K562 (cell line): ENCODE measurements around the gene SPOCD1.

Experiments used
- CBX1 ChIP-seq: sonication (generic); IDR thresholded peaks from 2 replicates; pipeline ENCODE4 v1.6.1; 2016; ENCODE audit warnings: antibody characterized with exemption, low read depth, mild to moderate bottlenecking
- CC2D1A ChIP-seq: fragments of 450-650 bp; IDR thresholded peaks from 2 replicates; pipeline ENCODE4 v1.6.1; 2017; ENCODE audit warnings: mild to moderate bottlenecking
- LCOR ChIP-seq: sonication (generic); formaldehyde crosslinking; IDR thresholded peaks from 2 replicates; pipeline ENCODE4 v1.8.0; 2022; ENCODE audit warnings: mild to moderate bottlenecking, missing genetic modification reagents
- SRF ChIP-seq, 2 experiments: fragments of 250-450, 450-650 bp in 1 of 2; sonication (Bioruptor Pico) in 1 of 2; sonication (generic) in 1 of 2; formaldehyde crosslinking; IDR thresholded peaks; 2 replicates each; pipeline versions ENCODE4 v1.5.0 to v1.5.1; 2020 to 2022; ENCODE audit warnings: mild to moderate bottlenecking in 1 of 2, missing genetic modification reagents in 1 of 2
- SRSF1 ChIP-seq: fragments of 200-400 bp; formaldehyde crosslinking; IDR thresholded peaks from 2 replicates; pipeline ENCODE4 v1.6.1; 2017; ENCODE audit warnings: mild to moderate bottlenecking, low read depth, low read length, moderate library complexity
- SRSF9 ChIP-seq: fragments of 200-400 bp; formaldehyde crosslinking; IDR thresholded peaks from 2 replicates; pipeline ENCODE4 v1.6.1; 2017; ENCODE audit warnings: low read depth, low read length, borderline replicate concordance
- TOE1 ChIP-seq, 2 experiments: fragments of 450-650 bp in 1 of 2; sonication (generic) in 1 of 2; formaldehyde crosslinking in 1 of 2; IDR thresholded peaks; 2 replicates each; pipeline versions ENCODE4 v1.7.1 to v1.8.0; 2016 to 2022; ENCODE audit warnings: borderline replicate concordance in 2 of 2, mild to moderate bottlenecking in 2 of 2, antibody characterized with exemption in 1 of 2, inconsistent platforms in 1 of 2, low read depth in 1 of 2, missing genetic modification reagents in 1 of 2, moderate library complexity in 1 of 2
- ZBED1 ChIP-seq: IDR thresholded peaks from 2 replicates; pipeline ENCODE4 v1.6.1; 2014
- ZNF384 ChIP-seq: IDR thresholded peaks from 2 replicates; pipeline ENCODE4 v1.6.1; 2012; ENCODE audit warnings: low read depth, low read length, improper control_type of control experiment
- TF ChIP-seq, protein P1 (sequence below): sonication (generic); formaldehyde crosslinking; IDR thresholded peaks from 2 replicates; pipeline ENCODE4 v1.8.1; 2022; ENCODE audit warnings: missing genetic modification reagents
- TF ChIP-seq, protein P2 (sequence below), 3 experiments: IDR thresholded peaks in 2 of 3; conservative IDR thresholded peaks in 1 of 3; 2 replicates each; pipeline ENCODE4 v1.5.1; 2011 to 2012; ENCODE audit warnings: low read length in 3 of 3, mild to moderate bottlenecking in 3 of 3, control low read depth in 2 of 3, improper control_type of control experiment in 1 of 3, inconsistent platforms in 1 of 3, low read depth in 1 of 3, mixed read lengths in 1 of 3, moderate library complexity in 1 of 3; ENCODE audit not compliant: insufficient read depth in 2 of 3
- TF ChIP-seq, protein P3 (sequence below): sonication (generic); formaldehyde crosslinking; IDR thresholded peaks from 2 replicates; pipeline ENCODE4 v1.8.0; 2022; ENCODE audit warnings: mild to moderate bottlenecking, missing genetic modification reagents

DNA sequence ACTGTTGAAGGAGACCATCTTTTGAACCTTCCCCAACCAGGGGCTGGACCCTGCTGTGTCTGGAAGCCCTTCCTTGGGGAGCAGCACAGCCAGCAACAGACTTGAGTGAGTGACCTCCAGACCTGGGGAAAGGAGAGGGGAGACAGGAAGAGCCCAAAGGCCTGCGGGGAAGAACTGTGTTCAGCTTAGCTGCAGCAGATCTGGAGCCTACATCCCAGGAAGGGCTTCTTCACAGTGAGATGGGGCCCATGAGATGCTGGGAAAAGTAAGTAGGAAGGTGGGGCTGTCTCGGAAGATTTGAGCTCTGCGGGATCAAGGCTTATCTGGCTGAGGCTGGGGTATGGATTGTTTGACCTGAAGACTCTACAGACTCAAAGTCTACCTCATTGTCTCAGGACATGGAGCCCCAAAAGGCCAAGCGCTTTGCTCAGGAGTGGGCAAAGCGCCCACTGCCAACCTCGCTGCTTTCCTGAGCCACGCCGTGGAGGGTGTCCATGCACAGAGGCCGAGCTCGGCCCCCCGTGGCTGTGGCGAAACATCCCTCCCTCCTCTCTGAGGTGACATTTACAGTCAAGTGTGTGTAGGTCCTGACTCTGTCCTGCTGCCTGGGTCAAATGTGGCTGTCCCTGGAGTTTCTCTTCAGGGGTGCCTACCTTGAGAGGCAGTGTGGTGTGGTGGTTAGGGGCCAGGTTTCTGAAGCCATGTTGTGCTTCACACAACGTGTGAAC, 24.5 kb downstream of the SPOCD1 start:
- TF ChIP-seq ZNF384 (no peak), SRSF9 (no peak), ZBED1 (no peak), CBX1 (no peak), SRF (CRISPR knock-in tag; IDR thresholded peaks at IDR 0.05) (no peak), SRSF1 (no peak), CC2D1A (no peak), TOE1 (IDR thresholded peaks at IDR 0.05; ENCODE audit: borderline replicate concordance) (no peak), TOE1 (CRISPR knock-in tag; IDR thresholded peaks at IDR 0.05; ENCODE audit: borderline replicate concordance, low read depth) (no peak), LCOR (CRISPR knock-in tag) (no peak)
- TF ChIP-seq, protein P1, sequence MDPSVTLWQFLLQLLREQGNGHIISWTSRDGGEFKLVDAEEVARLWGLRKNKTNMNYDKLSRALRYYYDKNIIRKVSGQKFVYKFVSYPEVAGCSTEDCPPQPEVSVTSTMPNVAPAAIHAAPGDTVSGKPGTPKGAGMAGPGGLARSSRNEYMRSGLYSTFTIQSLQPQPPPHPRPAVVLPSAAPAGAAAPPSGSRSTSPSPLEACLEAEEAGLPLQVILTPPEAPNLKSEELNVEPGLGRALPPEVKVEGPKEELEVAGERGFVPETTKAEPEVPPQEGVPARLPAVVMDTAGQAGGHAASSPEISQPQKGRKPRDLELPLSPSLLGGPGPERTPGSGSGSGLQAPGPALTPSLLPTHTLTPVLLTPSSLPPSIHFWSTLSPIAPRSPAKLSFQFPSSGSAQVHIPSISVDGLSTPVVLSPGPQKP (CRISPR knock-in tag) = no peak
- TF ChIP-seq, protein P2, sequence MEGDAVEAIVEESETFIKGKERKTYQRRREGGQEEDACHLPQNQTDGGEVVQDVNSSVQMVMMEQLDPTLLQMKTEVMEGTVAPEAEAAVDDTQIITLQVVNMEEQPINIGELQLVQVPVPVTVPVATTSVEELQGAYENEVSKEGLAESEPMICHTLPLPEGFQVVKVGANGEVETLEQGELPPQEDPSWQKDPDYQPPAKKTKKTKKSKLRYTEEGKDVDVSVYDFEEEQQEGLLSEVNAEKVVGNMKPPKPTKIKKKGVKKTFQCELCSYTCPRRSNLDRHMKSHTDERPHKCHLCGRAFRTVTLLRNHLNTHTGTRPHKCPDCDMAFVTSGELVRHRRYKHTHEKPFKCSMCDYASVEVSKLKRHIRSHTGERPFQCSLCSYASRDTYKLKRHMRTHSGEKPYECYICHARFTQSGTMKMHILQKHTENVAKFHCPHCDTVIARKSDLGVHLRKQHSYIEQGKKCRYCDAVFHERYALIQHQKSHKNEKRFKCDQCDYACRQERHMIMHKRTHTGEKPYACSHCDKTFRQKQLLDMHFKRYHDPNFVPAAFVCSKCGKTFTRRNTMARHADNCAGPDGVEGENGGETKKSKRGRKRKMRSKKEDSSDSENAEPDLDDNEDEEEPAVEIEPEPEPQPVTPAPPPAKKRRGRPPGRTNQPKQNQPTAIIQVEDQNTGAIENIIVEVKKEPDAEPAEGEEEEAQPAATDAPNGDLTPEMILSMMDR (IDR thresholded peaks at IDR 0.05 in 2 of 3, conservative IDR thresholded peaks at IDR 0.05 in 1 of 3; ENCODE audit: insufficient read depth in 2 of 3, low read depth in 1 of 3, low read length in 3 of 3) = no peak
- TF ChIP-seq, protein P3, sequence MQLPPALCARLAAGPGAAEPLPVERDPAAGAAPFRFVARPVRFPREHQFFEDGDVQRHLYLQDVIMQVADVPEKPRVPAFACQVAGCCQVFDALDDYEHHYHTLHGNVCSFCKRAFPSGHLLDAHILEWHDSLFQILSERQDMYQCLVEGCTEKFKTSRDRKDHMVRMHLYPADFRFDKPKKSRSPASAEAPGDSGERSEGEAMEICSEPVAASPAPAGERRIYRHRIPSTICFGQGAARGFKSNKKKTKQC (CRISPR knock-in tag) = no peak
